Left kidney (tissue), 2 donors: ENCODE results near the gene NPM3. TPM values are rescaled to one million over a fixed set of nuclear protein-coding genes. Genes with fewer than 3 reads are reported as not detected.

Experiments used
- DNase-seq: peaks from one replicate; pipeline ENCODE4 v3.0.0-alpha.2; 2013
- polyA plus RNA-seq: library from polyadenylated mRNA; unstranded; fragments of 120-200 nt; gene quantifications from one replicate; pipeline ENCODE4 v1.2.1, GENCODE V29; 2013; ENCODE audit not compliant: insufficient read length

Gene NPM3
- polyA plus RNA-seq, 1 donor, result 49.1 TPM

DNA sequence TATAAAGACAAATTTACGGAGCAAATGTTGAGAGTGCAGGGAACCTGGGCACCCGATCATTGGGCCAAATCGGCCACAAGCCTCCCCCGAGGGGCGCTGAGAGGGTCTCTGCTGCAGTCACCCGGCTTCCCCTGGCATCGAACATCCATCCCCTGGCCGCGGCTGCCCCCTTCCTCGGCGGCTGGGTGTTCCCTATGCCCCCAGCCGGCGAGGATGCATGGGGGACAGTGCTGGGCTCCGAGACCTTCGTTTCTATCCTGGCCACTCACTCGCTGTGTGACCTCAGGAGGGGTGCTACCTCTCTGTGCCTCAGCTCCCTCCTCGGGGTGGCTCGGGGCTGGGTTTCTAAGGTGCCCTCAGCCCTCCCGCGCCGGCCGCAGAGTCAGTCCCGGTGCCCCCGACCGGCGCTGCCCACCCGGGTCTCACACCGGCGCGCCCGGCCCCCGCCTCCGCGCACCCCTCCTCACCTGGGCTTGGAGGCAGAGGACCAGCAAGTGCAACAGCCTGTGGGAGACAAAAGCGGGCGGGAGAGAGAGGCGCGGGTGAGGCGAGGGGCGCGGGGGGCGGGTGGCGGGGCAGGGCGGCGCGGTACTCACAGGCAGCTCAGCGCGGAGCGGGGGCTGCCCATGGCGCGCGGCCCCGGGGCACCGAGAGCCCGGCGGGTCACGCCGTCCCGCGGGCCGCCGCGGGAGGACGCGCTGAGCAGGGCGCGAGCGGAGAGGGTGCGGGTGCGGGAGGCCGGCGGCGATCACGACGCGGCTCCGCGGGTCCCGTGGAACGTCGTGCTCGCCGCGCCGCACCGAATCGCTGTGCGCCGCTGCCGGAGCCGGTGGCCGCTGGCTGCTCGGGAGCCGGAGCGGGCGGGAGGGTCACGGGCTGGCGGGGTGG lies 7.7 kb downstream of the NPM3 start, which contains the start of gene FGF8:
TSS of gene FGF8 (minus strand) at position 842 of the 888 bp plus-strand sequence. CDS start at position 628, 214 bp downstream.
- DNase-seq, result no peak

GRCh38 chr10:101774589-101775272 lies 8.5 kb downstream of the NPM3 start:
- DNase-seq, result no peak

DNA sequence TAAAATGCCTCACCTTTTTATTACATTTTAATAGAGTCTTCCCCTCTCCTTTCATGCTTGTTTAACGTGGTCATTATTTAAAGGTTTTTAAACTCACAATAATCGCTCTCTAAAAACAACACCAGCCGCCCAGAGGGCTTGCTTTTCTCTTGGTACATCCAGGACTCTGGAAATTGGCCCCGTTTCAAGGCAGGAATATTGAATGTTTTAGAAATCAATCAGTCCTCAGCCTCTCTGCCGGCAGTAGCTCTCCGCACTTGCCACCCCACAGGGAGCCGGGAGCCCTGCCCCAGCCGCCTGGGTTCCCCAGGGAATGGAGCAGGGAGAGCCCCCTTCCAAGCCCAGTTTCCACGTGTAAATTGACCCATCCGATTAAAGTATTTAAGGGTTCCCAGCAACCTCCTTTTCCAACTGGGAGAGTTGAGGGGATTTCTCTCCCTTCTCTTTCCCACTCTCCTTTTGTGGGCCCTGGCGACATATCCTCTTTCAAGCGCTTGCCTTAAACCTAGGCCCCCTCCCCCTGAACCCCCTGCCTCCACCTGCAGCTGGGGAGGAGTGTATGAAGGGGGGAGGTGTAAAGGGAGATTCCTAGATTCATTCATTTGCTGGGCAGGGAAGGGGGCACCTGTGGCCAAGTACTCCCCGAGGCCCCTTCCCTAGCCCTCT lies 9.2 kb downstream of the NPM3 start:
- no peak for DNase-seq

DNA sequence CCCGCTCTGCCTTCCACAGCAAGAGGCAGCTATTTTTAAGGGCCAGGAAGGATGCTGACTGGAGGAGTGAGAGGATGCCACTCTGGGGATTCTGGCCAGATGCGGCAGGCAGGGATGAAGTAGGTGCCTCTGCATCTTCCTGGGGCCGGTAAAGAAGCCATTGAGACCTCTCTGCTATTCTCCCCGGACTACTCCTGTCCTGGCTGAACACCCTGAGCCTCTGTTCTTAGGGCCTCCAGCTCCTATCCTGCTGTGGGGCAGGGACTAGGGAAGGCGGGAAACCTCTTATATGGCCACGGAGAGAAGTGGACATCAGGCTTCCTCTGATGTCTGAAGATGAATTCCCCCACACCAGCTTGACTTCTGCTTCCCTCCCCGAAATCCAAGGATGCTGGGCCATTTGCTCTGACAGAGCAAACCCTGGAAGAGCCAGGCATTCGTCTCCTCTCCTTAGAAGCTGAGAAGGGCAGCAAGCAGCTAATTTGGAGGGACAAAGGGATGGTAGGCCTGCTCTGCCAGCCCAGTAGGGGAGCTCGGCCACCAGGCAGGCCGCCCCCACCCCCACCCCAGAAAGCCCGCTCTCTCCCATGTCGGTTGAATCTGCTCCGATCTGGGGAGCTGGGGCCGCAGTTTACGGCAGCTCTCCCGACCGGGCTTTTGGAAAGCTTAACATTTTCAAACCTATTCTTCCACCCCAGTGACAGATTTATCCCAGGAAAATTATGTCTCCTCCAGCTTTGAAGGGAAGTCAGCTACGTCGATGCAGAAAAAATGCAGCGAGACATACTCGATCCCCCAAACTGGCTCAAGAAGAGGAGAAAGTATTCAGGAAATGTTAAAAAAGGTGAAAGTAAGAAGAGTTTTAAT lies 10.1 kb downstream of the NPM3 start:
- DNase-seq, result no peak

GRCh38 chr10:101772017-101772894 lies 11.0 kb downstream of the NPM3 start:
- DNase-seq, result no peak

- no peak for DNase-seq
Measured at GRCh38 chr10:101771380-101771779, 11.9 kb downstream of the NPM3 start.

DNA sequence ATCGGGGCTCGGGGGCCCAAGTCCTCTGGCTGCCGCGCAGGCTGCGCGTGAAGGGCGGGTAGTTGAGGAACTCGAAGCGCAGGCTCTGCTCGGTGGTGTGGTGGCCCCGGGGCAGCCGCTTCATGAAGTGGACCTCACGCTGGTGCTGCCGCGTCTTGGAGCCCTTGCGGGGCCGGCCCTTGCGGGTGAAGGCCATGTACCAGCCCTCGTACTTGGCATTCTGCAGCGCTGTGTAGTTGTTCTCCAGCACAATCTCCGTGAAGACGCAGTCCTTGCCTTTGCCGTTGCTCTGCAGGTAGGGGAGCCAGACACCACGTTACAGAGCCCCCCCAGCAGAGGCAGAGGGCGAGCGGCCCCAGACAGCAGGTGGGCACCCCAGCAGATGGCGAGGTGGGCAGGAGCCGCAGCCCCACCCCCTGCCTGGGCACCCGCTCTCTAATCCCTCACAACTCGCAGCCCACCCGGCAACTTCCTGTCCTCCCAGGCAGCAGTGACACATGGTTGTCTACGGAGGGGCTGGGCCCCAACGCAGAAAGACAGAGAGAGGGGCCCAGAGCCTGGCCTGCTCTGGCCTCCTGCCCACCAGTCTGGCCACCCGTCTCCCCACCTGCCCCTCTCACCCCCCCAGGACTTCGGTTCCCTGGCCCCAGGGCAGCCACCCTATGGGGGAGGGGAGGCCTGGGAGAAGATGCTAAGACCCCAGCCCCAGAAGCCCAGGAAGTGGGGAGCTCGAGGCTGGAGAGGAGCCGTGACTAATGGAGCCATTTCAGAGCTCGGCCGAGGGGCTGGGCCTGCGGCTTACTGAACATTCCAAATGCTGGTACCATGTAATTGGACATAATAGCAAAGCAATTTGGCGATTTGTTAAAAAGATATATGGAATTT lies 12.7 kb downstream of the NPM3 start:
- no peak for DNase-seq

- DNase-seq, result no peak
Measured at GRCh38 chr10:101769541-101770180, 13.6 kb downstream of the NPM3 start.

- DNase-seq, result no peak
Measured at GRCh38 chr10:101768791-101769170, 14.5 kb downstream of the NPM3 start.

DNA sequence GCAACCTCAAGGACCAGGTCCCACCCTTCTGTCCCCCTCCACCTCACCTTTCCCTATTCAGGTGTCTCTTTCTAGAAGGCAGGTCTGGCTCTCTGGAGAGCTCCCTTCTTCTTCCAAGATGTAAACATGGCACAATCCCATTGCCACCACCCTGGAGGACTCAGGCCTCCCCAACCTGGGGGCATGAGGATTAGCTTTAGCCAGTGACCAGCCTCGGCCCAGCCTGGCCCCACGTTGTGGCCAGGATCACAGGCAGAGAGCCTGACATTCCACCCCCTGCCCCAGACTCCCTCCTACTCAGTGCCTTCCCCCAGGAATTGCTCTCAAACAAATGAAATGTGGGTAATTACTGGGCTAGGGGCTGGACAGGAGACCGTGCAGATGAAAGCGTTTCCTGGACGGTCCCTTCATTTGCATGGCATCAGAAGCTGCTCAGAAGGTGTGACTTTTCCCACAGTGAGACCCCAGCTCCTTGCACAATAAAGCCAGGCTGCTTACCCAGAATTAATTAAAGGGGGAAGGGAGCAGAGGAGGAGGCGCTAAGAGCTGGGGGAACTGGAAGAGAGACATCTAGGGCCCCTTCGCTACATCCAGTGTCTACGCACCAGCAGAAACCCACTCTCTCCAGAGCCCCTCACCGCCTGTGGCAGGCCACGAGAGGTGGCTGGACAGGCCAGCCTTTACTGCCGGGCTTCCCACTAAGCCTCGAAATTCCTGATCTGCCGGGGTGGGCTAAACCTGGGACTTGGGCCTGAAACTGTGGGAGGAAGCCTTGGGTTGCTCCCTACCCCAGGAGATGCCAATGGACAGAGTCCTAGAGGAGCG lies 15.1 kb downstream of the NPM3 start:
- no peak for DNase-seq

DNA sequence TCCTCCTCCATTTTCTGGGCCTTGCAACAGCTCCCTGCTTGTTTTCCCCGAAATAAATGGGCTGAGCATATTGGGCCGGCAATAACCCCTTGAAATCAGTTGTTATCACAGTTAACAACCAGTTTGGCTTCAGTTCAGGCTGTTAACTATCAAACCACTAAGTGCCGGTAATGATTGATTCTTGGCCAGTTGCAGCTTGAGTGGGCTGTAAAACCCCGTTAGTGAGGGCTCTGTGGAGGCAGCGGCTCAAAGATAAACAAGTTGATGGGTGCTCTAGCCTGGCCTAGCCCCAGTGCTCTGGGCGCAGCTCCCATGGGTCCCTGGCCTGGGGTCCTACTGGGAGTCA lies 15.7 kb downstream of the NPM3 start:
- DNase-seq, result no peak

DNA sequence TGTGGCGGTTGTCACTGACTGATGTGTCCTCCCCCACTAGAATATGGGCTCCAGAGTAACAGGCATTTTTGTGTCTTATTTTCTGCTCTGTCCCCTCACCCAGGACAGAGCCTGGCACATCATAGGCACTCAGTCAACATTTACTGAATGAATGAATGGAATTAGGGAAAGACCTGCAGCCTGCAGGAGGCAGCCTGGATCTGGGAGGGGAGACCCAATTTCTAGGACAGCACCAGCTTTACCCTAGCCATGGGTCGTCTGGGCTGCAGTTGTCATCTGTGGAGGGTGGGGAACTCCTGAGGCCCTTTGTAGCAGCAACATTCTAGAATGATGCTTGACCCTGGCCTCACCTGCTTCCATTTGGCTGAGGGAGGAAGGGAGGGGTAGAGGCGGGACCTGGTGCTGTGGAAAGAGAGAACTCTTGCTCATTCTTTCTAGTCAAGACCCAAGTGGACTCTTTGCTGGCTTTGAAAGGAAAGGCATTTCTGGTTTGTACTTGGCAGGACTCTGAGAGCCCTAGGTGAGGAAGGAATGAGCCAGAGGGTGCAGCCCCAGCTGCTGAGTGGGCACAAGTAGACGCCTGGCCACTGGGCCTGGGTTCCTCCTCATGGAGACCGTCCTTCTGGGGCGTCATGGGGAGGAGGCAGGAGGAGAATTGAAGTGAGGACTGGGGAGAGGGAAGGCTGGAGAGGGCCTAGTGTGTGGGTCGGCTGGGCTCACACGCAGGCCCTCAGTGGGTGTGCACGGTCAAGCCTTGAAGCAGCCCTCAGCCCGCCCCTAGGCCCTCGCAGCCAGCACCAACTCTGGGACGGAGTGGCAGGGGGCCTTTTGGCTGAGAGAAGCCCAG lies 16.3 kb downstream of the NPM3 start:
- DNase-seq, result no peak

GRCh38 chr10:101766306-101766705 lies 16.9 kb downstream of the NPM3 start:
- no peak for DNase-seq

- DNase-seq, result no peak
Measured at GRCh38 chr10:101763141-101763846, 20.0 kb downstream of the NPM3 start.

DNA sequence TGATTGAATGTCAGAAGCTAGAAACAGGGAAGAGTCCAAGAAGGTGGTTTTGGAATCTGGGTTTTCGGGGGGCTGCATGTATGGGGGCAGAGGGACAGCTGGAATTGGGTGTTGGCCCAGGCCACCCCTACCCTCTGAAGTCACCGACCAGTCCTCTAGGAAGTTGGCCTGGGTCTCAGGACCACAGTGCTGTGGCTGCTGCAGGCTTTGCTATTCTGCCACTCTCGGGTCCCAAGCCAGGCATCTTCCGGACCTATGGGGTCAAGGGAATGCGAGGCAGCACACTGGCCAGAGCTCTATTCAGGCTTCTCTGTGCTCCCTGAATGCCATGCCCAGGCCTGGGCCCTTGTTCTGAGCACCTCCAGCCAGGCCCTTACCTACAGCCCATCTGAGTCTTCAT lies 20.5 kb downstream of the NPM3 start:
- DNase-seq, result no peak

DNA sequence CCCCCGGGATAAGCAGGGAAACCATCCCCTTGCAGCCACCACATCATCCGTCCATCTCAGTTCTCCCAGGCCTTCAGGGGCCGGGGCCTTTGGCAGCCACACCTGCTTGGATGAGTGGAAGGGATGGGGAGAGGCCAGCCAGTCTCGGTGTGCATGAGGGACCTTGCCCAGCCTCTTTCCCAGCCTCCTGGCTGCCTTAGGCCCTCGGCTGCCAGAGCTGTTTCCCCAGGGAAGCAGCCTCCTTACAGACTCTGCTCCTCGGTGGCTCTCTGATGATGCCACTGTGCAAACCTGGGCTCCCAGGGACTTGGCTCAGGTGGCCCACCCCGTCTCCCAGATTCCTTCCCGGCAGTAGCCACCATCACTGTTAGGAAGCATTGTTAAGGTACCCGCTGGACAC lies 22.0 kb downstream of the NPM3 start:
- DNase-seq, result no peak

DNA sequence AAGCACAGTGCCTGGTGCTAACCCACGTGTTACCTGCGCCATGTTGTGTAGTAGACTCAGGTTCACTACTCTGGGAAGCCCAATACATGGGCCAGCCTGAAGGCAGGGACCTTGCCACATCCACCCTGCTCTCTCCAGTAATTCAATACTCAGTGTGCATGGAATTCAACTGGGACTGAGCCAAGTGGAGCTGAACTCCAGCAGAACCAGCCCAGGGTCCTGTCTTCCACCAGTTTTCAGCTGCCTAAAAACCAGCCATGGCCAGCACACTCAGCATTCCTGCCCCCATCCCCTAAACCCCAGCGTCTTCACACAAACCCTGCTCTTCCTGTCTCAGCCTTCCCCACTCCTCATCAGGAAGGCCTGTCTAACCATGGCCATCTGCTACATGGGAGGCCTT lies 22.7 kb downstream of the NPM3 start:
- DNase-seq, result no peak
